HepG2 (cell line): Measurements from ENCODE around the gene ILRUN. TPM values are rescaled to one million over a fixed set of nuclear protein-coding genes. Genes with fewer than 3 reads are reported as not detected.

Source experiments
- ATAC-seq: fragments of 200-7000 bp; cut with Tn5 transposase; 3 replicates; pipeline ENCODE4 v1.9.1; 2020; ENCODE audit warnings: mild to moderate bottlenecking, moderate library complexity
- BruUV-seq: library from RNA; stranded (reverse); fragments of 400-500 nt; replicated peaks from 2 replicates; lab custom pipeline; 2021; lab: Mats Ljungman, UMichigan
- CTCF ChIA-PET: fragments of 300-600 bp; formaldehyde crosslinking; extraction: SDS; loops from one replicate; lab custom pipeline; 2021; ENCODE audit warnings: low total read pairs, inconsistent platforms, low intra/inter-chr PET ratio; lab: Yijun Ruan, JAX
- POLR2A ChIA-PET: fragments of 350-600 bp; sonication (Branson Sonifier 250); formaldehyde crosslinking; loops from one replicate; lab custom pipeline; 2020; ENCODE audit warnings: antibody characterized with exemption, inconsistent platforms; lab: Yijun Ruan, JAX
- DNase-seq: peaks from one replicate; pipeline ENCODE4 v3.0.0-alpha.2; 2015; ENCODE audit warnings: low spot score
- FAIRE-seq: peaks from 3 replicates; lab custom pipeline; 2011; peaks lifted over from hg19 to GRCh38; lab: Jason Lieb, UNC
- H2AFZ ChIP-seq: one replicate; pipeline ENCODE4 v1.6.1; 2011; ENCODE audit warnings: low read length, inconsistent platforms
- H3K27ac ChIP-seq: fragments of 300-600 bp; 3 replicates; pipeline ENCODE4 v1.8.0; 2011; ENCODE audit warnings: mixed run types, mild to moderate bottlenecking, mixed read lengths, low read length, inconsistent platforms; ENCODE audit not compliant: insufficient read depth; ENCODE audit errors: extremely low read length
- H3K27me3 ChIP-seq, 2 experiments: fragments of 200-600 bp in 1 of 2; 2 replicates in 1 of 2; 3 replicates in 1 of 2; pipeline versions ENCODE4 v1.6.0 to v1.8.0; 2011; ENCODE audit warnings: low read length in 2 of 2, mild to moderate bottlenecking in 2 of 2, moderate library complexity in 2 of 2, inconsistent platforms in 1 of 2; ENCODE audit not compliant: insufficient read depth in 2 of 2, control insufficient read depth in 1 of 2
- H3K36me3 ChIP-seq, 2 experiments: fragments of 200-600 bp in 1 of 2; replicated peaks in 1 of 2; 2 replicates in 1 of 2; 3 replicates in 1 of 2; pipeline versions ENCODE4 v1.5.1 to v1.8.0; 2011; ENCODE audit warnings: low read length in 2 of 2, inconsistent platforms in 1 of 2; ENCODE audit not compliant: insufficient read depth in 2 of 2, control insufficient read depth in 1 of 2
- H3K4me1 ChIP-seq: 2 replicates; pipeline ENCODE4 v1.5.1; 2012; ENCODE audit warnings: low read length, inconsistent platforms; ENCODE audit not compliant: insufficient read depth
- H3K4me2 ChIP-seq: 2 replicates; pipeline ENCODE4 v1.6.0; 2011; ENCODE audit warnings: low read depth, low read length, inconsistent platforms
- H3K4me3 ChIP-seq, 3 experiments: fragments of 200-600 bp in 1 of 3; sonication (generic), shearing (Covaris generic) in 1 of 3; replicated peaks in 1 of 3; 2 replicates each; pipeline ENCODE4 v1.5.1; 2011 to 2016; ENCODE audit warnings: low read length in 3 of 3, inconsistent platforms in 2 of 3, low read depth in 2 of 3, mild to moderate bottlenecking in 2 of 3, control low read depth in 1 of 3, mixed read lengths in 1 of 3; ENCODE audit not compliant: insufficient read depth in 1 of 3
- H3K79me2 ChIP-seq: one replicate; pipeline ENCODE4 v1.6.1; 2011; ENCODE audit warnings: low read length, inconsistent platforms; ENCODE audit not compliant: insufficient read depth
- H3K9ac ChIP-seq: 2 replicates; pipeline ENCODE4 v1.6.0; 2011; ENCODE audit warnings: mild to moderate bottlenecking, low read depth, low read length, inconsistent platforms; ENCODE audit not compliant: insufficient read depth
- H3K9me3 ChIP-seq: 2 replicates; pipeline ENCODE4 v1.5.1; 2012; ENCODE audit warnings: mild to moderate bottlenecking, low read length
- H4K20me1 ChIP-seq: 2 replicates; pipeline ENCODE4 v1.6.0; 2011; ENCODE audit warnings: inconsistent platforms, mild to moderate bottlenecking, low read length, moderate library complexity; ENCODE audit not compliant: insufficient read depth
- GMEB1 ChIP-seq: sonication (generic); formaldehyde crosslinking; IDR thresholded peaks from 2 replicates; pipeline ENCODE4 v1.5.1; 2020; ENCODE audit warnings: missing genetic modification reagents, mild to moderate bottlenecking, borderline replicate concordance
- ZNF564 ChIP-seq: sonication (generic); formaldehyde crosslinking; IDR thresholded peaks from 2 replicates; pipeline ENCODE4 v1.8.1; 2023; ENCODE audit warnings: mild to moderate bottlenecking, missing genetic modification reagents
- ZNF619 ChIP-seq: sonication (generic); formaldehyde crosslinking; IDR thresholded peaks from 2 replicates; pipeline ENCODE4 v1.4.0; 2020; ENCODE audit warnings: mild to moderate bottlenecking, missing genetic modification reagents
- ZNF737 ChIP-seq: sonication (generic); formaldehyde crosslinking; IDR thresholded peaks from 2 replicates; pipeline ENCODE4 v1.5.0; 2020; ENCODE audit warnings: missing genetic modification reagents, mild to moderate bottlenecking, borderline replicate concordance
- ZSCAN12 ChIP-seq: sonication (generic); formaldehyde crosslinking; IDR thresholded peaks from 2 replicates; pipeline ENCODE4 v1.9.0; 2021; ENCODE audit warnings: mild to moderate bottlenecking, missing genetic modification reagents
- ZUFSP ChIP-seq: sonication (generic); formaldehyde crosslinking; IDR thresholded peaks from 2 replicates; pipeline ENCODE4 v1.9.0; 2021; ENCODE audit warnings: missing genetic modification reagents, mild to moderate bottlenecking, borderline replicate concordance
- WGBS: methylation state at CpG from one replicate; pipeline ENCODE4 v1.1.6; 2017; ENCODE audit warnings: low lambda C conversion rate; 5-methylcytosine and 5-hydroxymethylcytosine counted together
- in situ Hi-C: cut with HindIII; loops from 2 replicates; pipeline ENCODE4 v1.10.0; 2017; ENCODE audit warnings: low pct_unique_long_range_greater_than_20kb; ENCODE audit not compliant: extremely low pct_ligation_motif_present
- intact Hi-C: fragments of 100-400 bp; cut with micrococcal nuclease; formaldehyde crosslinking; loops from one replicate; pipeline ENCODE4 v1.10.0; 2022; ENCODE audit not compliant: unreplicated experiment
- polyA plus RNA-seq, 8 experiments: library from polyadenylated mRNA; depleted of rRNA in 3 of 8; stranded (reverse) in 7 of 8; unstranded in 1 of 8; fragments of >200 nt; fragmentation: Illumina TruSeq in 4 of 8; extraction: Trizol in 4 of 8; gene quantifications; 2 replicates each; pipeline versions ENCODE4 v1.2.1 to v1.2.3, GENCODE V29; 2011 to 2016; ENCODE audit warnings: low read depth in 4 of 8, missing spikeins in 1 of 8, mixed read lengths in 1 of 8; ENCODE audit not compliant: insufficient read depth in 1 of 8
- total RNA-seq, 5 experiments: library from RNA; depleted of rRNA; stranded (reverse); fragments of >200 nt; fragmentation: Illumina TruSeq; extraction: Trizol; gene quantifications; 2 replicates each; pipeline ENCODE4 v1.2.3, GENCODE V29; 2016; ENCODE audit warnings: low read depth in 1 of 5

ILRUN gene
- total and polyA plus RNA-seq, 2 of the 13 experiments (the other 11 are each of a cell fraction or from before 2014, with no cell fraction given) = 45.5 to 66.6 TPM

- CTCF ChIA-PET = no interaction called here
Observed at GRCh38 chr6:34718976-34719375, 22.4 kb upstream of the ILRUN start.

More at GRCh38 chr6:34718976-34719375, 22.4 kb upstream of the ILRUN start:
- POLR2A ChIA-PET = interaction anchor here (1.4 kb wide), 1 partner anchor 61 kb away, joined by 3 read pairs; no protein-coding TSS in a partner anchor
- Histone ChIP-seq H2AFZ (peak overlapping the region; percentile 54), H3K4me1 (peaks cover 54% of the 10 kb centered on the region), H3K9ac (no peak overlapping the region), H3K79me2 (no peaks in the 10 kb centered on the region), H3K27me3 (peaks cover 3 to 4% of the 10 kb centered on the region in 2 experiments; a peak in 1 of 5 replicates), H3K36me3 (no peaks in the 10 kb centered on the region), H3K4me2 (no peak overlapping the region; the same call in 1 of the 2 replicates), H3K27ac (no peak overlapping the region), H3K9me3 (no peaks in the 10 kb centered on the region), H3K4me3 (no peak overlapping the region), H4K20me1 (no peaks in the 10 kb centered on the region)
- intact Hi-C loops (no loop called here), in situ Hi-C loops (no loop called here)
- TF ChIP-seq ZSCAN12 (CRISPR knock-in tag) (no peak), ZNF564 (CRISPR knock-in tag) (no peak), ZUFSP (no peak), ZNF619 (CRISPR knock-in tag) (no peak), GMEB1 (CRISPR knock-in tag) (no peak), ZNF737 (CRISPR knock-in tag) (no peak)
- BruUV-seq = no TSS peak
- DNase-seq = no peak
- no peak for ATAC-seq
- 76% methylated on average over 4 of the region's 4 CpGs for WGBS
- FAIRE-seq = no peak
